HG03045 (cell line): ENCODE measurements around the gene TMEM179.

Experiments
- ATAC-seq: cut with Tn5 transposase; IDR thresholded peaks from one replicate; pipeline ENCODE4 v1.9.1; 2021; ENCODE audit warnings: mild to moderate bottlenecking, moderate library complexity; ENCODE audit not compliant: unreplicated experiment

TMEM179 gene

DNA sequence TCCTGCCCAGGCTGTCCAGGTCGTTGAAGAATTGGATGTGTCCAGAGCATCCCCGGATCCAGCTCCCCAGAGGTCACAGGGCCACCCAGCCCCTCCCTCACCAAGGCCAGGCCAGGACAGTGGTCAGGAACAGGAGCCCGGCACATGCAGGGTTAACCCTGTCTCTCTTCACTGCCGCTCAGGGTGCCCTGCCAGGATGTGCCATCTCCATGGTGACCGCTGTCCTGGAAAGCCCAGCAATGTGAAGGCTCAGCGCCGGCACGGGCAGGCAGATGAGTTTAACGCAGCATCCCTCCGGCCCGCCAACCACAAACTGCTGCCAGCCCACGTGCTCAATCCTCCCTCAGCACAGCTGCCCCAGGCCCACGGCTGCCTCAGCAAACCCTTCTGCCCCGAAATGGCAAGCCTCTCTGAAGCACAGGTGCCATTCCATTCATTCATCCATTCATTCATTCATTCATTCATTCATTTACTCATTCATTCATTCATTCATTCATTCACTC is 4.4 kb downstream of the TMEM179 start:
- no peak for ATAC-seq

GRCh38 chr14:104599446-104599845 is 5.1 kb downstream of the TMEM179 start:
- no peak for ATAC-seq

GRCh38 chr14:104598910-104599273 is 5.7 kb downstream of the TMEM179 start:
- ATAC-seq, result no peak

- ATAC-seq, result no peak
Measured at GRCh38 chr14:104598039-104598909, 6.3 kb downstream of the TMEM179 start.

- no peak for ATAC-seq
Measured at GRCh38 chr14:104597576-104597975, 7.0 kb downstream of the TMEM179 start.

GRCh38 chr14:104596927-104597351 is 7.6 kb downstream of the TMEM179 start:
- ATAC-seq, result no peak

DNA sequence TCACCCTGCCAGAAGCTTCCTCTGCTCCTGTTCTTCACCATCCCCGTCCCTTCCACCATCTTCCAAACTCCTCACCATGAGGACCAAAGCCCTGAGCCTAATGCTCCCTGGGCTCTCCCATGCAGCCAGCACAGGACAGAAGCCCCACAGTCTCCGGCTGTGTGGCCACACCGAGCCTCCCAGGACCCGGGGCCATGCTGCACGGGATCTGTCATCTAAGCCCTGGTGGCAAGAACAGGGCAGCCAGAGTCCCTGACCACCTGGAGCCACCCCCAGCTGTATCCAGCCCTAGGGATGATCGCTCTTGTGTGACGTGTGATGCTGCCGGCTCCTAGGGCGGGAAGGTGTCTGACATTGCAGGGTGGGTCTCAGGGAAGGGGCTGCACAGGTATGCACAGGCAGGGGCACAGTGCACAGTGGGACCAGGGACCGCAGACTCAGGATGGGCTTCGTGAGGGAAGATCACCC is 8.1 kb downstream of the TMEM179 start:
- no peak for ATAC-seq

DNA sequence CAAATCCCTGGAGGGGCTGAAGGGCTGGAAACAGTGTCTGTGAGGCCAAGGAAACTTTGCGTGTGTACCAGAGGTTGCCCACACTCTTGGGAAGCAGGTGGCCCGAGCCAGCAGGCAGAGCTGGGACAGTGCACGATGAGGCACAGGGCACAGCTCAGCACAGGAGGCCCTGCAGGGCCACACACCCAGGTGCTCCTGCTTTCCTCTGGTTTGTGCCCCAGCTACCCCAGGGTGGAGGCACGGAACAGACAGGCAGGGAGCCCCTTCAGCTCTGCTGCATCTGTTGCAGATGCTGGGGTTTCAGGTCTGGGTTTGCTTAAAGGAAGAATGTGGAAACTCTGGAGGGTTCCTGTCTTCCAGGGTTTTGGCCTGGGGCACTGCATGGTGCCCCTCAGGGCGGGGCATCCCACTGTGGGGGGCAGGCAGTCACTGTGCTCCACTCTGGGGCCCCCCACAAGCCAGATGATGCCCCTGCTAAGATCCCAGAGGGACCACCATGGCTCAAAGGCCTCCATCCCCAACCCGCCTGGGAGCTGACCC is 8.6 kb downstream of the TMEM179 start:
- ATAC-seq, result no peak

GRCh38 chr14:104595116-104595675 is 9.4 kb downstream of the TMEM179 start:
- ATAC-seq, result no peak

- no peak for ATAC-seq
Measured at GRCh38 chr14:104594310-104595046, 10.1 kb downstream of the TMEM179 start.

- ATAC-seq, result no peak
Measured at GRCh38 chr14:104593710-104594136, 10.8 kb downstream of the TMEM179 start.

- no peak for ATAC-seq
Measured at GRCh38 chr14:104593241-104593701, 11.3 kb downstream of the TMEM179 start.

- no peak for ATAC-seq
Measured at GRCh38 chr14:104592785-104593184, 11.8 kb downstream of the TMEM179 start.

GRCh38 chr14:104592292-104592672 is 12.3 kb downstream of the TMEM179 start:
- no peak for ATAC-seq

DNA sequence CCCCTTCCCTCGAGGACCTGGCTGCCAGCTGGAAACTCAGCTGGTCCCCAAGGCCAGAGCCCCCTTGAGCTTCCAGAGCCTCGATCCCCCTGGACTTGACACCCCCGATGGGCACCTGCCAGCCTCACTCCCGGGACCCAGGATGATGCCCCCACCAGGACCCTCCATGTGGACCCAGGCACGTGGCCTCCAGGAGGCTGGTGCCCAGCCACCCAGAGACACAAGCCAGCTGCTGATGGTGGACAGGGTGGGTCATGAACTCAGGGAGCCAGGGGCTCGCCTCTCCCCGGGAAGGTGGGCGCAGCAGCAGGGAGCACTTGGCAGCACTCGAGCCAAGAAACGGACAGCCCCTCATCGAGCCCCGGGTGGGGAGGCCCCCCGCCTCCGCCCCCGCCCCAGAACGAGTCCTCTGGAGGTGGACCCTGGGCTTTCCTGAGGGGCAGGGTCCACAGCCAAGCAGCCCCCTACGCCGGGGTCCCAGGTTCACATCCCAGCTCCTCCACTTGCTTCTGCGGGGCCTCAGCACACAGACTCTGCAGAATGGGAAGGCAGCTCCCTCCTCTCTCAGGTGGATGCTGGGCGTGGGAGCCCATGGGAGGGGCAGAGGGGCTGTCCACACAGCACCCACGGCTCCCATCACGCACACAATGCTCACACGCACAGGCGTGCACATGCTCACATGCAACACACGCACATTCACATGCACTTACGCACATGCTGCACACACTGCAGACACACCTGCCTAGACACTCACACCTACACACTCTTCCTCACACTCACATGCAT is 12.9 kb downstream of the TMEM179 start:
- ATAC-seq, result no peak

DNA sequence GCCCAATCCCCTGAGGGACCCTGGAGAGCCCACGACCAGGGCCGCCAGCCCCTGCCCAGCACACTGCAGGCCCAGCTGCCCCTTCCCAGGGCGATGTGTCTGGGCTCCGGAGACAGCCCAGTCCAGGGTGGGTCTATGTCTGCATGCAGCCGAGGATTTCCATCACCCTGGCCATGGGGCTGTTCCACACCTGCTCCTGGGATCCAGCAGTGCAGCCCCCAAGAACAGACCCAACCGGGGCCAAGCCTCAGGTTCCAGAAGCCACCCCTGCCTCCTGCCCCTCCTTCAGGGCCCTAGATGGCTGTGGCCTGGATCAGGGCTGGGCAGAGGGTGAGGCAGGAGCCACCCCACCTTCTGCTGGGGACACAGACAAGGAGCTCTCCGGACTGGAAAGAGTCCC is 13.5 kb downstream of the TMEM179 start:
- ATAC-seq, result no peak

DNA sequence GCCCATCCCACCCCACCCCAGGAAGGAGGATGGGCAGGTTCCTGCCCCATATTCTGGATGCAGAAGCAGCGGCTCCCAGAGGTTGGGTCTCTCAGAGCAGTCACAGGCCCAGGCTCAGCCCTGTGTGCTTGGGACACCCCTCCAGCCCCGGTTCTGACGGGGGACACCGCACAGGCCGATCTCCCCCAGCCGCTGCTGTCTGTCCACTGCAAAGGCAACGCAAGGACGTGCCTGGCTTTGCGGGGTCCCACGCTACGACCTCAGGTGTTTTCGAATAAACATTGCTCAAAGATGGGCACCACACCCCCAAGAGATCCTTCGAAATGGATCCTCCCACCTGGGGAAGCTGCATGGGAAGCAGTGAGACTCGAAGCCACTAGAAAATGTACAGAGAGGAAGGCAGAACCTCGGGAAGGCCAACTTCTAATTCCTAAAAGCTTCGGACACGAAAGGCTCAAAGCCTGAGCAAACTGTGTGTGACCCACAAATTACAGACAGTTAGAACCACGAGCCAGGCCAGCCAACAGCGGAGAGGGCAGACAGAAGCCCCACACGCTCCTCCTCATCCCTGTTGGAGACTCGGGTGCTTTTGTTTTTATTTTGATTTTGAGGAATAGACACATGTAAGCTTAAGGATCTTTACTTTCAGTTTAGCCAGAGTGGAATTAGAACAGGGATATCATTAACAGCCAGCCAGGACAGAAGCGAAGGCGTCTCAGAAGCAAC is 14.2 kb downstream of the TMEM179 start:
- ATAC-seq, result no peak

GRCh38 chr14:104589338-104590195 is 15.0 kb downstream of the TMEM179 start:
- ATAC-seq, result no peak
